ENCODE data around the gene TRPM5.

DNA sequence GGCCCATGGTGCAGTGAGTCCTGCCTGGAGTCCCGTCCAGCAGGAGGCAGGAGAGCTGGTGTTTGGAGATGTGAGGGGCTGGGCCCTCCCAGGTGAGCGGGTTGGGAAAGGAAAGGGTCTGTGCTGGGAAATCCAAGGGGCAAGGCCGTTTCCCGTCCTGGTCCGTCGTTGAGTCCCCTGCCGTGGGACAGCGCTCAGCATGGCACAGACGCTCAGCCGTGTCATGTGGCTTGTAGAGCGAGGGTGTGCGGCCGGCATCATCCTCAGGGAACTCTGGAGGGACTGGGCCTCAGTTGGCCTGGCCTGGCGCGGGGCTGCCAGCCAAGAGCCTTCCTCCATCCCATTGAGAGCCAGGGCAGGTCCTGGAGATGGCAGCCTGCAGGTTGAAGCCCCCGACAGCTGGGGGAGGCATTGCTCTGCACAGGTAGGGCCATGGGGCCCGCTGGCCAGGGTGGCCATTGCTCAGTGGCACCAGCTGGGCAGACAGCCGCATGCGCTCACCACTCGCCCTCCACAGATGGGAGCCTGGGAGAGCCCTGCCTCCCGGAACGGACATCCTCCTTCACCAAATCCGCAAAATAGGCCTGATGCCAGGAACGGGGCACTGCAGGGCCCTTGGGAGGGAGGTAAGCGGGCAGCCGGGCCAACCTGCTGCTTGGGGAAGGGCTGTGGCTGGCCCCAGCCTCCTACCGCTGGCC, 29.2 kb upstream of the TRPM5 start:
- TF ChIP-seq, protein P1, sequence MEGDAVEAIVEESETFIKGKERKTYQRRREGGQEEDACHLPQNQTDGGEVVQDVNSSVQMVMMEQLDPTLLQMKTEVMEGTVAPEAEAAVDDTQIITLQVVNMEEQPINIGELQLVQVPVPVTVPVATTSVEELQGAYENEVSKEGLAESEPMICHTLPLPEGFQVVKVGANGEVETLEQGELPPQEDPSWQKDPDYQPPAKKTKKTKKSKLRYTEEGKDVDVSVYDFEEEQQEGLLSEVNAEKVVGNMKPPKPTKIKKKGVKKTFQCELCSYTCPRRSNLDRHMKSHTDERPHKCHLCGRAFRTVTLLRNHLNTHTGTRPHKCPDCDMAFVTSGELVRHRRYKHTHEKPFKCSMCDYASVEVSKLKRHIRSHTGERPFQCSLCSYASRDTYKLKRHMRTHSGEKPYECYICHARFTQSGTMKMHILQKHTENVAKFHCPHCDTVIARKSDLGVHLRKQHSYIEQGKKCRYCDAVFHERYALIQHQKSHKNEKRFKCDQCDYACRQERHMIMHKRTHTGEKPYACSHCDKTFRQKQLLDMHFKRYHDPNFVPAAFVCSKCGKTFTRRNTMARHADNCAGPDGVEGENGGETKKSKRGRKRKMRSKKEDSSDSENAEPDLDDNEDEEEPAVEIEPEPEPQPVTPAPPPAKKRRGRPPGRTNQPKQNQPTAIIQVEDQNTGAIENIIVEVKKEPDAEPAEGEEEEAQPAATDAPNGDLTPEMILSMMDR (IDR thresholded peaks at IDR 0.05; ENCODE audit: insufficient read depth, low read length, poor library complexity, severe bottlenecking) = no peak
- no peak for TF ChIP-seq EZH2phosphoT487 (conservative IDR thresholded peaks at IDR 0.05; ENCODE audit: low read length)

Data from SU-DHL-6 (cell line).